OCI-LY1 (cell line): Measurements from ENCODE around the gene RPL35A.
"Not testable (repeated sequence)": the region's sequence is repeated elsewhere in the genome, so short reads cannot be mapped to it uniquely, and the experiment has no call there.

ENCODE experiments used
- EZH2 ChIP-seq: fragments of 200-600 bp; sonication (generic), shearing (Covaris generic); IDR thresholded peaks from 2 replicates; pipeline ENCODE4 v1.8.0; 2017; ENCODE audit warnings: borderline replicate concordance, mixed run types, mild to moderate bottlenecking, antibody characterized with exemption, low read length, moderate library complexity, mixed read lengths
- TF ChIP-seq, protein P1 (sequence below): fragments of 200-600 bp; sonication (generic), shearing (Covaris generic); IDR thresholded peaks from 2 replicates; pipeline ENCODE4 v1.5.1; 2017; ENCODE audit warnings: mild to moderate bottlenecking, antibody characterized with exemption, low read length, moderate library complexity, mixed read lengths

GRCh38 chr3:197908550-197908949 lies 41.4 kb upstream of the RPL35A start:
- TF ChIP-seq, protein P1, sequence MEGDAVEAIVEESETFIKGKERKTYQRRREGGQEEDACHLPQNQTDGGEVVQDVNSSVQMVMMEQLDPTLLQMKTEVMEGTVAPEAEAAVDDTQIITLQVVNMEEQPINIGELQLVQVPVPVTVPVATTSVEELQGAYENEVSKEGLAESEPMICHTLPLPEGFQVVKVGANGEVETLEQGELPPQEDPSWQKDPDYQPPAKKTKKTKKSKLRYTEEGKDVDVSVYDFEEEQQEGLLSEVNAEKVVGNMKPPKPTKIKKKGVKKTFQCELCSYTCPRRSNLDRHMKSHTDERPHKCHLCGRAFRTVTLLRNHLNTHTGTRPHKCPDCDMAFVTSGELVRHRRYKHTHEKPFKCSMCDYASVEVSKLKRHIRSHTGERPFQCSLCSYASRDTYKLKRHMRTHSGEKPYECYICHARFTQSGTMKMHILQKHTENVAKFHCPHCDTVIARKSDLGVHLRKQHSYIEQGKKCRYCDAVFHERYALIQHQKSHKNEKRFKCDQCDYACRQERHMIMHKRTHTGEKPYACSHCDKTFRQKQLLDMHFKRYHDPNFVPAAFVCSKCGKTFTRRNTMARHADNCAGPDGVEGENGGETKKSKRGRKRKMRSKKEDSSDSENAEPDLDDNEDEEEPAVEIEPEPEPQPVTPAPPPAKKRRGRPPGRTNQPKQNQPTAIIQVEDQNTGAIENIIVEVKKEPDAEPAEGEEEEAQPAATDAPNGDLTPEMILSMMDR = not testable (repeated sequence)
- TF ChIP-seq EZH2 = not testable (repeated sequence)
